Spinal cord (tissue), 10 donors: ENCODE results near the gene WDR88. TPM values are rescaled to one million over a fixed set of nuclear protein-coding genes. Genes with fewer than 3 reads are reported as not detected.
"Not testable (repeated sequence)": the region's sequence is repeated elsewhere in the genome, so short reads cannot be mapped to it uniquely, and the experiment has no call there.

ENCODE experiments used
- DNase-seq, 6 donors: peaks; one replicate each; pipeline versions ENCODE4 v3.0.0 to v3.0.0-alpha.2; 2013 to 2015; ENCODE audit warnings: low spot score in 6 of 6, low read depth in 4 of 6
- H3K27ac ChIP-seq: one replicate; pipeline ENCODE4 v1.5.1; 2013; ENCODE audit warnings: low read depth, low read length, control low read depth
- H3K27me3 ChIP-seq: one replicate; pipeline ENCODE4 v1.6.1; 2013; ENCODE audit warnings: low read length; ENCODE audit not compliant: control insufficient read depth, insufficient read depth
- H3K36me3 ChIP-seq: one replicate; pipeline ENCODE4 v1.6.1; 2013; ENCODE audit warnings: low read length; ENCODE audit not compliant: control insufficient read depth, insufficient read depth
- H3K4me1 ChIP-seq: one replicate; pipeline ENCODE4 v1.6.1; 2013; ENCODE audit warnings: low read length; ENCODE audit not compliant: control insufficient read depth, insufficient read depth
- H3K4me3 ChIP-seq: one replicate; pipeline ENCODE4 v1.5.1; 2013; ENCODE audit warnings: low read depth, low read length, control low read depth
- H3K9me3 ChIP-seq: one replicate; pipeline ENCODE4 v1.6.1; 2013; ENCODE audit warnings: low read length; ENCODE audit not compliant: control insufficient read depth, insufficient read depth
- WGBS: methylation state at CpG from one replicate; pipeline ENCODE4 v1.1.5; 2013; ENCODE audit warnings: missing lambda C conversion rate; ENCODE audit not compliant: insufficient coverage; 5-methylcytosine and 5-hydroxymethylcytosine counted together
- polyA plus RNA-seq, 2 donors: library from polyadenylated mRNA; unstranded; fragments of 120-200 nt; gene quantifications; one replicate each; pipeline ENCODE4 v1.2.1, GENCODE V29; 2013; ENCODE audit not compliant: insufficient read length in 2 of 2
- total RNA-seq, 2 donors: library from RNA; depleted of rRNA in 1 of 2; stranded (reverse); fragments of 120-200 nt in 1 of 2; fragments of >200 nt in 1 of 2; gene quantifications; one replicate each; pipeline versions ENCODE4 v1.2.3 to v1.2.4, GENCODE V29; 2013 to 2014
- donor health status: healthy.

Gene WDR88
- total and polyA plus RNA-seq, 4 donors = 0.22 to 1.4 (median 1.0) TPM; not detected in 1

DNA sequence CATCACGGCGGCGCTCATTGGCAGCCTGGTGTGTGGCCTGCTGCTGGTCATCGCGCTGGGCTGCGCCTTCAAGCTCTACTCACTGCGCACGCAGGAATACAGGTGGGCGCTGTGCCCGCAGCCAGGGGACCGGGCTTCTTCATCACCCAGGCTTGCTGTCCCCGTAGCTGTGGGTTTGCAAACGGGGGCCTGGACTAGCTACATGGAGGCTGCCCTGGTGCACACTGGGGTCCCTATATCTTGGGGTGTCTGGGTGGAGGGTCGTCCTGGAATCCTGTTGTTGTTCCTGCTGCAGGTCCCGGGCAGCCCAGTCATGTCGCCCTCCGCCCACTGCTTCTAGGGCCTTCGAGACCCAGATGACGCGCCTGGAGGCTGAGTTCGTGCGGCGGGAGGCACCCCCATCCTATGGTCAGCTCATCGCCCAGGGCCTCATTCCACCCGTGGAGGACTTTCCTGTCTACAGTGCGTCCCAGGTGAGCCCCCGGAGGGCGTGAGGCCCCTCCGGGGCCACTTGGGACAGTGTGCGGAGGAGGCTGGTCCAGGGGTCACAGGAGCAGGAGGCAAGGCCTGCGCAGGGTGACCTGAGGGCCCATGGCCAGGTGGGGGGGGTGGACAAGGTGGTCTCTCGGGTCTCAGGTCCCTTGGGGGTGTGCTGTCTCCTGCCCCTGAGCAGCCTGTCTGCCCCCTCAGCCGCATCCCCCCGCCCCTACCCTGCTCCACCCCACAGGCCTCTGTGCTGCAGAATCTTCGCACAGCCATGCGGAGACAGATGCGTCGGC, 74.5 kb downstream of the WDR88 start:
- Histone ChIP-seq H3K27me3 (no peaks in the 10 kb centered on the region), H3K4me1 (peaks cover 8% of the 10 kb centered on the region), H3K9me3 (no peaks in the 10 kb centered on the region), H3K36me3 (peaks cover 98% of the 10 kb centered on the region), H3K4me3 (no peak overlapping the region), H3K27ac (no peak overlapping the region)
- no peak for DNase-seq
- WGBS = 97% methylated on average over 36 of the region's 38 CpGs

DNA sequence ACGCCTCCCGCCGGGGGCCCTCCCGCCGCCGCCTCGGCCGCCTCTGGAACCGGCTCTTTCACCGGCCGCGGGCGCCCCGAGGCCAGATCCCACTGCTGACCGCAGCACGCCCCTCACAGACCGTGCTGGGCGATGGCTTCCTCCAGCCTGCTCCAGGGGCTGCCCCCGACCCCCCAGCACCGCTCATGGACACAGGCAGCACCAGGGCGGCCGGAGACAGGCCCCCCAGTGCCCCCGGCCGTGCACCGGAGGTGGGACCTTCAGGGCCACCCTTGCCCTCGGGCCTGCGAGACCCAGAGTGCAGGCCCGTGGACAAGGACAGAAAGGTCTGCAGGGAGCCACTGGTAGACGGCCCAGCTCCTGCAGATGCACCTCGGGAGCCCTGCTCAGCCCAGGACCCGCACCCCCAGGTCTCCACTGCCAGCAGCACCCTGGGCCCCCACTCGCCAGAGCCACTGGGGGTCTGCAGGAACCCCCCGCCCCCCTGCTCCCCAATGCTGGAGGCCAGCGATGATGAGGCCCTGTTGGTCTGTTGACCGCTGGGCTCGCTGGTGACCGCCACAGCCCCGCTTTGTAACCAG, 75.2 kb downstream of the WDR88 start:
- WGBS = 88% methylated on average over 38 of the region's 38 CpGs
- Histone ChIP-seq H3K4me3 (no peak overlapping the region), H3K9me3 (no peaks in the 10 kb centered on the region), H3K4me1 (peaks cover 8% of the 10 kb centered on the region), H3K27ac (no peak overlapping the region), H3K27me3 (no peaks in the 10 kb centered on the region), H3K36me3 (peaks cover 96% of the 10 kb centered on the region)
- DNase-seq = no peak

DNA sequence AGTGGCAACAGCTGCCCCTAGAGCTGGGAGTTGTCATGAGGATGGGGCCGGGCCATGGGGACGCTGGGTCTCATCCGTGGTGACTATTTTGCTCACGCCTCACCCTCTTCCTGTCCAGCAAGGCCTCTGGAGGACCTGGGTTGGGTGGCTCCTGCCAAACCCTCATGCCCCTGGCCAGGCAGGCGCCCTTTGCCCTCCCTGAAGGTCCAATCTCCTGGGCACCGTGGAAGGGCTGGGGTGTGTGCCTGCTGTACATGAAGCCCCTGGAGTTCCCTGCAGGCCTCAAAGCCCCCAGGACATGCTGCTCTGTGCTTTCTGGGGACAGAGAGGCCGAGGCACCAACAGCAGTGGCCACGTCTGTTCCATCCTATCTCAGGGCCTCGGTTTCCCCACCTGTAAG, 76.0 kb downstream of the WDR88 start:
- H3K27ac ChIP-seq = no peak overlapping the region
- peaks cover 12% of the 10 kb centered on the region for H3K4me1 ChIP-seq
- H3K27me3 ChIP-seq = no peaks in the 10 kb centered on the region
- no peaks in the 10 kb centered on the region for H3K9me3 ChIP-seq
- H3K36me3 ChIP-seq = peaks cover 96% of the 10 kb centered on the region
- H3K4me3 ChIP-seq = no peak overlapping the region
- WGBS = 95% methylated on average over 9 of the region's 9 CpGs
- no peak for DNase-seq

DNA sequence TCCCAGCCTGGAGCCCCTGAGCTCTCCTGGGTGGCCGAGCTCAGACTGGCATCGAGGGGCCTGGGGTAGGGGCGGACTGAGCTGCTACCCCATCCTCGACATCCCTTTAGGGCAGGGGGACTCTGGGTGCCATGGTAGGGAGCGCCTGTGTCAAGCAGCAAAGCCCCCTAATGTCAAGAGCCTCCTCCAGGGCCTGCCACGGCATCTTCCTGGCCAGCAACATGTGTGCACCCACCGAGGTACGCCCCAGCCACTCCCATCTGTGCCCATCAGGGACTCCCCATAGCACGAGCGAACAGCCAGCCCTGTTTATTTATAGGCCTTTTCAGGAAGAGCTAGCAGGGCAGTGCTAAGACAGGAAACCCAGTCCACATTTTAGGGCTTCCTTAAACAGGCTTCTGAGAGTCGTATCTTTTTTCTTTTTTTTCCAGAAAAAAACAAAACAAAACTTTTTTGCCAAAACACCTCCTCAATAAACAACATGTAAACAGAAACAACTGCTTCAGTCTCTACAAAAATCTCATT, 76.5 kb downstream of the WDR88 start:
- peaks cover 10% of the 10 kb centered on the region for H3K4me1 ChIP-seq
- H3K9me3 ChIP-seq = no peaks in the 10 kb centered on the region
- H3K27ac ChIP-seq = no peak overlapping the region
- peaks cover 91% of the 10 kb centered on the region for H3K36me3 ChIP-seq
- no peaks in the 10 kb centered on the region for H3K27me3 ChIP-seq
- 78% methylated on average over 10 of the region's 11 CpGs for WGBS
- H3K4me3 ChIP-seq = no peak overlapping the region
- no peak for DNase-seq

DNA sequence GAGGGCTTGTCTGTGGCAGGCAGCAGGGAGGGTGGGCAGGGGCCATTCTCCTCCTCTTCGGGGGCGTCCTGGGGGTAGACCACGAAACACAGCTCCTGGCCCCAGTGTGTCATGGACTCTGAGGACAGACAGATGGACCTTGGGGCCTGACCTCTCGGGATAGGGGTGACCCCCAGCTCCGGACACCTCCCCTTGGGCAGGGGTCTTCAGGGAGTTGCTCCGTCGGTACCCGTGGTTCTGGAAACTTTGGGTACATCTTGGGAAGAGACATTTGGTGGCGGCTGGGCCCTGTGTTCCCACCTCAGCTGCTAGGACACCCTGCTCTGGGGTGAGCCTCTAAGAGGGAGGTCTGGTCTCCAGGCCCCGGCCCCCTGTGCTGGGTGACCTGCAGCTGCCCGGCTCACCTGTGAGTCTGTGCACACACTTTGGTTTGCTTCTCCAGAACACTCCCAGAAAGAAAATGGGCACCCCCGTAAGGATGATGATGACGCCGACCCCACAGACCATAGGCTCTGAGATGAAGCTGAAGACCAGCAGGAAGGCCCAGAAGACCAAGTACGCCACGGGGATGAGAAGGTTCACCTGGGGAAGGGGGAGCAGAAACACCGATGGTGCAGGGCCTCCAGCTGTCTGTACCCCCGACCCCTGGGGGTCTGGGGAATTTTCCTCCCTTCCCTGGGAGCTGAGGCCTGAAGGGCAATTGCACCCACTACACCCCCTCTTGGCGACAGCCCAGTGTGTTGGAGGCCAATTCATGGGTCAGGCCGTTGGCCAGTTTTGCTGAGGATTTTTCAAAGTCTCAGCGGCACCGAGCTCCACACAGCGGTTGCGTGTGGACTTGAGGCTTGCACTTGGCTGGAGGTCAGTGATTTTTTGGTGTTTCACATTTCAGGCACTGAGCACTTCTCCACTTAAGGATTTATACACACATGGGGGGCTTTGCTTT, 77.3 kb downstream of the WDR88 start:
- peaks cover 7% of the 10 kb centered on the region for H3K4me1 ChIP-seq
- DNase-seq = no peak
- no peak overlapping the region for H3K4me3 ChIP-seq
- no peak overlapping the region for H3K27ac ChIP-seq
- no peaks in the 10 kb centered on the region for H3K9me3 ChIP-seq
- H3K36me3 ChIP-seq = peaks cover 84% of the 10 kb centered on the region
- no peaks in the 10 kb centered on the region for H3K27me3 ChIP-seq
- WGBS = 91% methylated on average over 20 of the region's 24 CpGs

DNA sequence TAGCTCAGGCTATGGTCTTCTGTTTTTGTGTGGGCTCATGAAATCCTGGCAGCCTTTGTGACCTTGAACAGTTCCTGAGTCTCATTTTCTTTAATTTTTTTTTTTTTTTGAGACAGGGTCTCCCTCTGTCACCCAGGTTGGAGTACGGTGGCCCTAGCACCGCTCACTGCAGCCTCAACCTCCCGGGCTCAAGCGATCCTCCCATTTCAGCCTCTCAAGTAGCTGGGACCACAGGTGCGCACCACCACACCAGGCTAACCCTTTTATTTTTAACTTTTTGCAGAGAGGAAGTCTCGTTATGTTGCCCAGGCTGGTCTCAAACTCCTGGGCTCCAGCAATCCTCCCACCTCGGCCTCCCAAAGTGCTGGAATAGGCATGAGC, 77.9 kb downstream of the WDR88 start:
- not testable (repeated sequence) for H3K27ac ChIP-seq, H3K9me3 ChIP-seq, DNase-seq, H3K27me3 ChIP-seq, H3K4me3 ChIP-seq, H3K4me1 ChIP-seq
- peaks cover 77% of the 10 kb centered on the region for H3K36me3 ChIP-seq
- WGBS = 98% methylated on average over 7 of the region's 7 CpGs

DNA sequence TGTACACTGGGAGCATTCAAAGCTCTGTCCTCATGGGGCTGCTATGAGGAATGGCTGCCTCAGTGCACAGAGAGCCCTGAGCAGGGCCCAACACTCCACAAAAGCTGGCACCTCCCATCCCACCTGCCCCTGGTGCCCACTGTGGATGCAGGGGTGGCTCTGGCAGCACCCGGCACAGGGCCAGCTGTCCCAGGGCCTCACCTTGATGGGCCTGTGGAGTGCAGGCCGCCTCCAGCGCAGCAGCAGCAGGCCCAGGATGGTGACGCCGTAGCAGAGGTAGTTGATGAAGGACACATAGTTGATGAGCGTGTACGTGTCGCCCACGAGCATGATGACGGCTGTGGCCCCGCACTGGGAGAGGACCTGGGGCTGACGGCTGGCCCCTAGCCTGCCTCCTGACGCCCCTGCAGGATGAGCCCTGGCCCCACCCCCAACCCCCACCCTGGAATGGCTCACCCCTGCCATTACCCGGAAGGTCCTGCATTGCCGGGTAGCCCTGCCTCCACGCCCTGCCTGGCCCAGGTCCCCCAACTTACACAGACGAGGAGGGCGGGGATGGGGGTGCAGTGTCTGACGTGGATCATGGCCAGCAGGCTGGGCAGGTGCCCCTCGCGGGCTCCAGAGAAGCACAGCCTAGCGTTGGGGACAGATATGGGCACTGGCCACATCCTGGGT, 78.5 kb downstream of the WDR88 start:
- no peaks in the 10 kb centered on the region for H3K27me3 ChIP-seq
- H3K9me3 ChIP-seq = no peaks in the 10 kb centered on the region
- no peak overlapping the region for H3K4me3 ChIP-seq
- H3K36me3 ChIP-seq = peaks cover 72% of the 10 kb centered on the region
- H3K4me1 ChIP-seq = peaks cover 7% of the 10 kb centered on the region
- WGBS = 87% methylated on average over 20 of the region's 22 CpGs
- H3K27ac ChIP-seq = no peak overlapping the region
- no peak for DNase-seq

DNA sequence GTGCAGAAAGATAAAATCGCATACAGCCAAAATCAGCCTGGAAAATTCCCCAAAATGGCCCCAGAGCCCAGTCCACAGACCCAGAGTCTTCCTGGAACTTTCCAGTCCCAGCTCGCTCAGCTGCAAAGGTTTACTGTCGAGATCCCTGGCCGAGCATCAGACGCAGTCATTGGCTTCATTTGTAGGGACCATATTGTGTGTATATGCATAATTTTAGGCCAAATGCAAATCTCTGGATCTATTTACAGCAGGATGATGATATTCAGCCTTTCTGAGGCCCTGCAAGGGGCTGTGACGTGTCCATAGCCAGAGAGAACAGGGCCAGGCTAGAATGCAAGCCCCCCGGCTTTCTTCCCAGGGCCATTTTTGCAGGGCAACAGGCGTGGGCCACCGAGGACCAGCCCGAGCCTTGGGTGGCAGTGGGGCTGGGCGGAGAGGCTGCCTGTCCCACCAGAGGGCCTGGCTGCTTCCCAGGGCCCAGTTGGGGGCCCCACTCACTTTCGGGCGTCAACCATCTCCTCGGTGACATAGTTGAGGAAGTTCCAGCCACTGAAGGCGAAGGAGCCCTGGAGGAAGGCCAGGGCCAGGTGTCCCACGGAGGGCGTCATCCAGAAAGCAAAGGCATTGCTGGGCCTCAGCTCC, 80.0 kb downstream of the WDR88 start:
- Histone ChIP-seq H3K27ac (no peak overlapping the region), H3K27me3 (no peaks in the 10 kb centered on the region), H3K36me3 (peaks cover 63% of the 10 kb centered on the region), H3K4me1 (peaks cover 12% of the 10 kb centered on the region), H3K4me3 (no peak overlapping the region), H3K9me3 (no peaks in the 10 kb centered on the region)
- WGBS = 87% methylated on average over 17 of the region's 17 CpGs
- peak in 1 of 6 donors; percentile 75 for DNase-seq
